HG02642 (cell line): ENCODE measurements around the gene SLC30A10.
"Not testable (repeated sequence)": the region's sequence is repeated elsewhere in the genome, so short reads cannot be mapped to it uniquely, and the experiment has no call there.

Experiments used
- ATAC-seq: cut with Tn5 transposase; IDR thresholded peaks from one replicate; pipeline ENCODE4 v1.9.1; 2021; ENCODE audit warnings: mild to moderate bottlenecking; ENCODE audit not compliant: unreplicated experiment, poor library complexity

SLC30A10 gene

DNA sequence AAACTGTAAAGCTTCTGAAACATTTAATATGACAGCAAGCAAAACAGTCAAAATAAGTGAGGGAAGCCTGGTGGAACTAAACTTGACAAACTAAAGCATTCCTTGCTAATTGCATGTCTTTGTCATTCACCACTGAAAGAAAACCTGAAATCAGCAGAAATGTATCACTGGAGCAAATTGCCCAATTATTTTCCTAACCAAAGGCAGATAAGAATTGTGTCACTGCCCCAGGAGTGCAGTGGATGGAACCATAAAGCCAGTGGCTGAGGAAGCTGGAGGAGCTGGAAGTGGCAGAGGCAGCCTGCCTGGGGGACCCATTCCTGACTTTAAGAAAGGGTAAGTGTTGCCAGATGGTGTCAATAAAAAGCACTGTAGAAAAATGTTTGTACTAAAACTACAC is 2.7 kb upstream of the SLC30A10 start:
- ATAC-seq, result no peak

- no peak for ATAC-seq
These were observed 398 bp upstream of the SLC30A10 start for GRCh38 chr1:219928791-219929118.

DNA sequence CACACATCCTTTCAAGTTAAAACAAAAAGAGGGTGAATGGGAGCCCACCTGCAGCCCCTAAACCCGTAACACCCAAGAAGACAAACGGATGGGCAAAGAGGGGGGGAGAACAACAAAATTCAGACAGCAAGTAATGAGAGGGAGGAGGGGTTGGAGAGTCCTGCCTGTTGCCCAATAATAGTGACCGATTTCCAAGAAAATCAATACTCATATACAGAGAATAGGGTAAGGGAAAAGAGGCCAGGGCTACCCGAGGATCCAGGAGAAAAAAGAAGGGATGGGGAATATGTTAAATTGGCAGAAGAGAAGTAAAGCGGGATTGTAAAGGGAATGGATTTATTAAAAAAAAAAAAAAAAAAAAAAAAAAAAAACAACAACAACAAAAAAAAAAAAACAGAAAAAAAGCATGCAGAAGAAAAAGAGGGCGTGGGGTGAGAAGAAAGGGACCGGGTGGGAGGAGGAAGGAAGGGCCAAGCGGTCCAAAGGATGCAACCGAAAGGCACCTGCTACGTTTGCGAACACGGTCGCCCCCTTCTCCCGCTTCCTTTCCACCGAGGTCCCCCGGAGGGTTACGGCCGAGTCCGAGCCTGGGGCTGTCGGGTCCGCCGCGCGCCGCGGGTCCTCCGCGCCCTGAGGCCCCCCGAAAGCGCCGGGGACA is 930 bp downstream of the SLC30A10 start:
- peak; percentile 4 for ATAC-seq

DNA sequence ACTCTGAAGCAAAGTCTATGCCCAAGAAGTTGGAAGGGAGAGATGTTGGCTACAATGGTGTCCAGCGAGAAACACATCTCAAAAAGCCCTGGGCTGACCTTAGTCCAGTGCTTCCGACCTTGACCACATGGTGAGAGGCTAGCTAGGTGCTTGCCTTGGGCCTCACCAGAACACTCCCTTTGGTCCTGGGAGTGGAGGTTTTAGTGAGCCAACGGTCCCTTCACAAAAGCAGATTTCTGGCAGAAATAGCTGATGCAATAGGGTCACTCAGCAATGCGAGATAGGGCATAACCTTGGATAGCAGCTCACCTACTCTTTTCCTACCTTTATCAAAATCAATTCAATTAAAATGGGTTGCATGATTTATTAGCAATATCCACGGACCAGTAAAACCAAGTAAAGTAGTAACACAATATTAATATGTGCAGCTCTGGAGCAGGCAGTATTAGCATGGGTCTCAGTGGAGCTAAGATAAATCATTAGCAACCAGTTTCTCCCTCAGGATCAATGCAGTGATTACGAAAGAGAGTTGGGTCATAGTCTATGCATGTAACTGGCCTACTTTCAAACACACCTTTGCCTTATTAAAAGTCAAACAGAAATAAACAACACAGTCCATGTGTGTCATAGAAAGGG is 1.9 kb downstream of the SLC30A10 start:
- no peak for ATAC-seq

DNA sequence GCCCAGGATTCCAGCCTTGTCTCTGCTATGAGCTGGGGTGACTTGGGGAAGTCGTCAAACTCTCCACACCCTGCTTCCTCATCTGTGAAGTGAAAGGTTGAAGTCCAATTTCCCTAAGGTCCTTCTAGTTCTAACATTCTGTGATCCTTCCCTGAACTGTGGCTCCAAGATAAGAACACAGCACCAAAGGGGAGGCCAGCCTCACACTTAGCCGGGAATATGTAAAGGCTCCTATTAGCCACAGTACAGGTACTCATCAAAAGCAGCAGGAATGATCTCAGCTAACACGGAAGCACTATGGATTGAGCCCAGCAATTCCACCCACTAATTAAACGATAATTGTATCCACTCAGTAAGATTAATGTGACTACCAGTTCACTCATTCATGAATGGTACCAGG is 4.0 kb downstream of the SLC30A10 start:
- no peak for ATAC-seq

DNA sequence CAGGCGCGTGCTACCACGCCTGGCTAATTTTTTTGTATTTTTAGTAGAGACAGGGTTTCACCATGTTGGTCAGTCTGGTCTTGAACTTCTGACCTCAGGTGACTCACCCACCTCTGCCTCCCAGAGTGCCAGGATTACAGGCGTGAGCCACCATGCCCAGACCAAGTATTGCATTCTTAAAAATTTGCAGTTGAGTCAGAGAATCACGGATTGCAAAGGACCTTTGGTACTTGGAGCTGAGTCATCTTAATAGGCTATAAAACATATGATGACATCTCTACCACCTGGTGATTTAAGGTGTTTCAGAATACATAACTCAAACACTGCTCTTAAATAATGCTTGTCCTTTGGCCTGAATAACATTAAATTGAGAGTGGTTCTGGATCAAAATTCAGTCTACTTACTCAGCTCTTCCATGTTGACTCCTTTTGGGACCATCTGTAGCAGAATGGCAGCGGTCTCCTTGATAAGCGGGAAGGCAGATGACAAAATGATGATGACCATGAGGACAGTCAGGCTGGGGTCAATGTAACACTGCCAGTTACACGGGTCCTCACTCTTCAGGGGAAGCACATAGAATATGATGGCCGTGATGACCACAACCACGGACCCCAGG is 10.4 kb downstream of the SLC30A10 start:
- no peak for ATAC-seq

DNA sequence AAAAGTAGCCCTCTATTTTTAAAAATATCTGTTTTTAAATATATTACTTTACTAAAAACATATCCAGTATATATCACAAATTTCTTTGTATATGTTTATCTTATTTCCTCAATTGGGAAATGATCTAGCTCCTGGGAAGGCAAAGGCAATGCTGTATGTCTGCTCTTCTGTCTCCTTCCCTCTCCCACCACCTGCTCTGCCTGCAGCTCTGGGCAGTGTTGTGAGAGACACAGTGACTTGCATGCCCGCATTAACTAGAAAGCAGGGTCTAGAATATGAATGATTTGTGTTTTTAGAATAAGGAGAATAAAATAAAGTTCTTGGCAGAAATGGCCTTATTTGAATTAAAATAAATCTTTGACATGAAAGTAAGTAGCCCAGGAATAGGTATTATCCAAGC is 11.1 kb downstream of the SLC30A10 start:
- ATAC-seq, result no peak

- ATAC-seq, result no peak
These were observed 12.1 kb downstream of the SLC30A10 start for GRCh38 chr1:219916257-219916656.

DNA sequence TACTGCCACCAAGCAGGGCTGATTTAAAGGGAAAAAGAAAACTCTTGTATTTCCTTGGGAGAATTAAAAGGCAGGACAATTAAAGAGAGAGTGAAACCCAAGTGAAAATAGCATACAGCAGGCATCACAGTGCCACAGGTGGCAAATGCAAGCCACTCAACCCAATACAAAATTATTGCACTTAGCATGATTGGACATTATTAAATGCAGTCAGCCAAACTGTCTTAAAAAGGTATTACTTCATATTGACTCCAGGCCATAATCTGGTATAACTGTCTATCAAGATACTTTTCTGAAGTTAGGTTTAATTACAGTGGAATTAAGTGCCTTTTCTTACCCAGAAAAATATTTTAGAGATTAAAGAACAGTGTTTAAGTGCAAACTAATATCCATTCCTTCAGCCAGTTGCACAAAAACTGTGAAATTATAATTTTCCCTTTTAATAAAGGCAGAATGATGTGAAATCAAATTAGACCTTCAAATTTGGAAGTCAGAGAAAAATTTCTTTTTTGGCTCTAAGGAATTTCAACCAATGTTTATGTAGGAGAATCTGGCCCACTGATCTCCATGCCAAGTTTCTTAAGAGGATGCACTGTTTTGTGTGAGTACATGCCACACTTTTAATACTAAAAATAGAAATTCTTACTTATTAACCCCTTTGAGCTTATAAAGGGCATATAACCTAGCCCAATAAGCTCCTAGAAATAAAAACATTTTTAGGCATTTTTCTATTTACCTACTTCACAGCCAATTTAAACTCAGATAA is 15.2 kb downstream of the SLC30A10 start:
- ATAC-seq, result no peak

- ATAC-seq, result no peak
These were observed 17.6 kb downstream of the SLC30A10 start for GRCh38 chr1:219910716-219911115.

DNA sequence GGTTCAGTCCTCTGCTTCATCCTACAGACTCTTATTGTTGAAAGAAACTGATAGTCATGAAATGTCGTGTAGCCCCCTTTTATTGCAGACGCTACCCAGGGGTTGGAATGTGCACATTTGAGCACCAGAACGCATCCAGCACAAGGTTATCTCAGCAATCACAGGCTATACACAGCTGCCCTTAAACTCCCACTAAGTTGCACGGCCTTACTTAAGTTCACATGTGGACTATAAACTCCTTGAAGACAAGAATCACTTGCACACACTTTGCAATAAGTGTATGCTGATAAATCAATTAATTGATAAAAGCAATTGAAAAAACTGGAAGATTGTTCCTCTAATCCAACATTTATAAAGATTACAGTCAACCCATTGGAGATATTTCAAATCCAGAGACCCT is 18.9 kb downstream of the SLC30A10 start:
- ATAC-seq, result no peak

- no peak for ATAC-seq
These were observed 20.2 kb downstream of the SLC30A10 start for GRCh38 chr1:219908170-219908569.

- ATAC-seq, result no peak
These were observed 20.6 kb downstream of the SLC30A10 start for GRCh38 chr1:219907772-219908070.

DNA sequence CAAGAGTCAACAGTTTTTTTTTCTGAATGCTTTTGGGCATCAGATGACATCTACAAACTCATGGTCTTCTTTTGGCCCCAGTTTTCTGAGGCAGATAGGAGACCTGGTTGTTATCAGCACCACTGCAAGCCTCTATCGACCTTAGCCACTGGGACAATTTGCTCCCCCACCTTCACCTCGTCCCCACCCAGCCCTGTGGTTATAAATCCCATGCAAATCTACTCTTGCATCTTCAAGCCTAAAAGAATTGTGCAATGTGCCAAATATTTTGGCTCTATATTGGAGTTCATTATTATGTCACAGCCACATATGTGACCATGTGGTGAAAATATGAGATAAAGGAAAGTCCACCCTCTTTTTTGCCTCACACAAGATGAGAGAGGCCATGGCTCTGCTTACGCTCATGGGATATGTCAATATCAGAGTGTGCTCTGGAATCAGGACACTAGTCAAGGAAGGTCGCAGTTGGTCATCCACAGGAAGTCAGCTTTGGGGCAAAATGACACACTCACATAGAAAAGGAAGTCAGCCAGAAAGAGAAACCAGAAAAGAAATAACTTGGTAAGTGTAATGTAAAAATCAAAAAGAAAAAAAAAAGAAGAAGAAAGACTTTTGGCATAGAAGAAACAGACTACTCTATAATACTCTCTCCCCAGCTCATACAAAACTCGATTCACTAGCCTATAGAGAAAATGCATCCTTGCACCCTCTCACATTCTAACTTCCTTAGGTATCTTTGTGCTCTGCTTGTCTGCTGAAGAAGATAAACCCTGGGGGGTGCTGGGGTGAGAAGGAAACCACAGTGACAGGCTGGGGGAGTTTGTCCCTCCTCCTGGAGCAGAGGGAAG is 21.2 kb downstream of the SLC30A10 start:
- no peak for ATAC-seq

GRCh38 chr1:219906565-219906923 is 21.8 kb downstream of the SLC30A10 start:
- ATAC-seq, result not testable (repeated sequence)

DNA sequence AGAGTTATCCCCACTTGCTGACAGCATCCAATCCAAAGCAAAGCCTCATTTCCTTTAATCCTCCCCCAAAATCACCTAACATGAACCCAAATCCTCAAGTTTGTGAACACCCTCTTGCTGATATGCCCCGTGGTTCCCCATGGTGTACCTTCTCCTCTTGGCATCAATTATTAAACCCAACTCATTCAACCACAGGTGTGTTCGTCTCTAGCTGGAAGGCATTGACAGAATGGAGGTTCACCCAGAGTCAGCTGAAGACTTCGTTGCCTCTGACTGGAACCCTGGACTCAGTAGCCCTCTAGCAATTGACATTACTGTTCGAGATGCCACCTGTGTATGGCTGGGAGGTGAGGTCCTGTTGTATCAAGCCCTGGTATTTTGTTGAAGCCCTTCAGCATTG is 22.8 kb downstream of the SLC30A10 start:
- no peak for ATAC-seq

DNA sequence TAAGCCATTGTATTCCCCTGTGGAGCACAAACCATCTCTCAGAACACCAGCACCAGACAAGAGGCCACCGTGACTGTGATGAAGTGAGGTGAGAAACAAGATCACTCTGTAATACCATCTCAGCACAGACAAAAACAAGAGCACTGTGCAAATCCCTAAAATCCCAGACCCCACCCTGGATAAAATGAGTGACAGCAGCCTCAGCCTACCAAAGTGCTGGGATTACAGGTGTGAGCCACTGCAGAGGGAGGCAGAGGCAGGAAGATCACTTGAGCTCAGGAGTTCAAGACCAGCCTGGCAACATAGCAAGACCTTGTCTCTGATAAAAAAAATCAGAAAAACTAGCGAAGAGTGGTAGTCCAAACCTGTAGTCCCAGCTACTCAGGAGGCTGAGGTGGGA is 23.4 kb downstream of the SLC30A10 start:
- no peak for ATAC-seq

DNA sequence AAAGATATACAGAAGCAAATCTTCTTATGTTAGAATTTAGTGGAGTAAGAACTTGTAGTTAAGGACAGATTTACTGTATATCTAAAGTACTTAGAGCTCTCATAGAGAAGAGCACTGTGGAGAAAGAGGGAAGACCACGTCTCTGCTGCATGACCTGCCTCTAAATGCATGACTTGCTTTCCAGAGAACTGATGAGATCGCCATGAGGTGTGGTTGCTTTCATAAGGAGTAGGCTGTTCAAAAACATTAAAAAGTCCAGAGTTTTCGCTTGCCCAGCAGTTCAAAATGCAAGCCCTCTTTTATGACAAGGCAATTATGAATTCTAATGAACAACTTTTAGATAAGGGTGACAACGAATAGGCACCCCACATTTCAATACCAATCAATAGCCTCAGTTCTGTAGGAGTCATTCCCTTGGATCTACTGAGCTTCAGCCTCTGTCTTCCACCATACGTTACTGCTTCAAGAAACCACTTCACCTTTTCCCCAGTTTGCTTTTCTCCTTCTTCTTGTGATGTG is 24.9 kb downstream of the SLC30A10 start:
- ATAC-seq, result no peak

DNA sequence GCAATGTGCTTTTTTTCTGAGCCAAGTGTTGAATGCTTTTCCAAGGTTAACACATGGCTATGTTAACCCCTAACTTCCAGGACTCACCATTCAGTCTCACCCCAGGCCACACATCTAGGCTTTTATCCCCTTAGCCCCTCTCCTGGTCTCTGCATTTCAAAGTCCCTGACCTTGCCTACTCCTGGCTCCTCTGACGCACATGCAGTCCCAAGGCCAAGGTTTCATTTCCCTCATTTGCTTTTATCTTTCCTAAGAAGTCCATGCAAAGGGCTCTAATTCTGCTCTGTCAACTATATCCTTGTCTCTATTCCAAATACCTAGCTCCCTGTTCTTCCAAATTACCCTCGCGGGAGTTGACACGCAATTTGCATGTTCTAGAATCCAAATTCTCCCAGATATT is 25.4 kb downstream of the SLC30A10 start:
- ATAC-seq, result no peak

- no peak for ATAC-seq
These were observed 27.5 kb downstream of the SLC30A10 start for GRCh38 chr1:219900882-219901281.
